ENCODE data around the gene EVX2. TPM values are rescaled to one million over a fixed set of nuclear protein-coding genes. Genes with fewer than 3 reads are reported as not detected.
A peak's percentile ranks its signal among the peaks of the same experiment; 100 is the strongest.

Gene EVX2
- total and polyA plus RNA-seq, 8 donors: not detected

GRCh38 chr2:176088048-176088936 is 4.5 kb upstream of the EVX2 start:
- Histone ChIP-seq H3K36me3 (no peaks in the 10 kb centered on the region), H3K27ac (no peak overlapping the region), H3K4me1 (peaks cover 19 to 58% (median 45%) of the 10 kb centered on the region in 4 donors), H3K4me3 (peak overlapping the region; percentile 12 to 50 (median 19)), H3K9me3 (peaks cover 0 to 28% (median 6%) of the 10 kb centered on the region in 4 donors), H3K27me3 (peaks cover 52 to 100% (median 100%) of the 10 kb centered on the region in 3 donors)
- intact Hi-C loops (cut with DNase I; ENCODE audit: low total_unique reads): no loop called here
- TF ChIP-seq POLR2AphosphoS5 (IDR thresholded peaks at IDR 0.05): no peak
- TF ChIP-seq CTCF (IDR thresholded peaks at IDR 0.05): peak in 5 of 7 experiments; percentile 35 to 73 (median 62)
- TF ChIP-seq EP300 (IDR thresholded peaks at IDR 0.05): no peak
- WGBS, 5 donors: 4 to 8% (median 6%) methylated on average over 34 to 49 of the region's 49 CpGs
- DNase-seq: peak; percentile 54 to 83

GRCh38 chr2:176087330-176088047 is 3.7 kb upstream of the EVX2 start:
- no peak overlapping the region for H3K27ac ChIP-seq
- peaks cover 52 to 100% (median 100%) of the 10 kb centered on the region in 3 donors for H3K27me3 ChIP-seq
- WGBS, 5 donors: 21 to 30% (median 25%) methylated on average over 24 to 29 of the region's 29 CpGs
- intact Hi-C loops (cut with DNase I; ENCODE audit: low total_unique reads): no loop called here
- peaks cover under 1 to 30% (median 9%) of the 10 kb centered on the region in 4 donors for H3K9me3 ChIP-seq
- peaks cover 11 to 58% (median 42%) of the 10 kb centered on the region in 4 donors for H3K4me1 ChIP-seq
- no peak for DNase-seq
- peak overlapping the region in 3 of 4 donors; percentile 12 to 50 (median 22) for H3K4me3 ChIP-seq
- TF ChIP-seq EP300 (IDR thresholded peaks at IDR 0.05): no peak
- no peak for TF ChIP-seq POLR2AphosphoS5 (IDR thresholded peaks at IDR 0.05)
- no peak for TF ChIP-seq POLR2A (IDR thresholded peaks at IDR 0.05)
- TF ChIP-seq CTCF (IDR thresholded peaks at IDR 0.05): no peak
- H3K36me3 ChIP-seq: no peaks in the 10 kb centered on the region

GRCh38 chr2:176085861-176086771 is 2.4 kb upstream of the EVX2 start:
- 3 to 5% (median 5%) methylated on average over 20 to 46 of the region's 46 CpGs for WGBS, 5 donors
- Histone ChIP-seq H3K9me3 (peaks cover 9 to 41% (median 23%) of the 10 kb centered on the region in 4 donors), H3K4me3 (peak overlapping the region in 1 of 4 donors; percentile 22), H3K27me3 (peaks cover 58 to 100% (median 100%) of the 10 kb centered on the region in 3 donors), H3K4me1 (peaks cover 9 to 58% (median 36%) of the 10 kb centered on the region in 4 donors), H3K36me3 (no peaks in the 10 kb centered on the region), H3K27ac (no peak overlapping the region)
- DNase-seq: peak; percentile 32 to 75
- intact Hi-C loops (cut with DNase I; ENCODE audit: low total_unique reads): no loop called here
- TF ChIP-seq EP300 (IDR thresholded peaks at IDR 0.05) (no peak), CTCF (IDR thresholded peaks at IDR 0.05) (peak in 1 of 7 experiments; percentile 22), POLR2AphosphoS5 (IDR thresholded peaks at IDR 0.05) (no peak), POLR2A (IDR thresholded peaks at IDR 0.05) (no peak)

All from stomach (tissue), 9 donors.